GM12878 (cell line): Measurements from ENCODE around the gene KRTAP4-6. TPM values are rescaled to one million over a fixed set of nuclear protein-coding genes. Genes with fewer than 3 reads are reported as not detected.

Experiments
- ATAC-seq: fragments of 200-7000 bp; cut with Tn5 transposase; 3 replicates; pipeline ENCODE4 v1.9.1; 2020; ENCODE audit warnings: mild to moderate bottlenecking, moderate library complexity
- BruUV-seq: library from RNA; stranded (reverse); fragments of 400-500 nt; replicated peaks from 2 replicates; lab custom pipeline; 2021; lab: Mats Ljungman, UMichigan
- CTCF ChIA-PET: fragments of 300-600 bp; sonication (Branson Sonifier 250); formaldehyde crosslinking; extraction: SDS; loops from one replicate; lab custom pipeline; 2021; ENCODE audit warnings: inconsistent platforms; lab: Yijun Ruan, JAX
- POLR2A ChIA-PET: fragments of 350-600 bp; formaldehyde crosslinking; extraction: SDS; loops from one replicate; lab custom pipeline; 2021; ENCODE audit warnings: inconsistent platforms; lab: Charles Lee
- RAD21 ChIA-PET: fragments of 300-600 bp; sonication (Branson Sonifier 250); formaldehyde crosslinking; loops from one replicate; lab custom pipeline; 2023; ENCODE audit warnings: antibody characterized with exemption; ENCODE audit not compliant: unreplicated experiment; lab: Charles Lee
- SMC1A ChIA-PET: fragments of 300-600 bp; sonication (Branson Sonifier 250); formaldehyde crosslinking; loops from one replicate; lab custom pipeline; 2023; ENCODE audit not compliant: unreplicated experiment, uncharacterized antibody; lab: Charles Lee
- DNase-seq: peaks from one replicate; pipeline ENCODE4 v3.0.0-alpha.2; 2011; ENCODE audit warnings: low read depth, low spot score
- FAIRE-seq: peaks from 3 replicates; lab custom pipeline; 2011; peaks lifted over from hg19 to GRCh38; lab: Jason Lieb, UNC
- H2AFZ ChIP-seq: 2 replicates; pipeline ENCODE4 v1.6.0; 2011; ENCODE audit warnings: low read depth, low read length, control low read depth; ENCODE audit not compliant: control insufficient read depth
- H3K27ac ChIP-seq: 2 replicates; pipeline ENCODE4 v1.5.1; 2011; ENCODE audit warnings: control low read depth; ENCODE audit not compliant: control insufficient read depth, insufficient read depth
- H3K27me3 ChIP-seq, 2 experiments: replicated peaks in 1 of 2; 2 replicates each; pipeline versions ENCODE4 v1.6.0 to v1.6.1; 2011; ENCODE audit warnings: low read length in 1 of 2; ENCODE audit not compliant: control insufficient read depth in 2 of 2, insufficient read depth in 2 of 2
- H3K36me3 ChIP-seq, 2 experiments: 2 replicates each; pipeline ENCODE4 v1.5.1; 2011; ENCODE audit warnings: low read length in 1 of 2; ENCODE audit not compliant: control insufficient read depth in 2 of 2, insufficient read depth in 2 of 2
- H3K4me1 ChIP-seq: 2 replicates; pipeline ENCODE4 v1.6.1; 2011; ENCODE audit warnings: mild to moderate bottlenecking, low read length, moderate library complexity, mixed read lengths; ENCODE audit not compliant: control insufficient read depth, insufficient read depth
- H3K4me2 ChIP-seq: 2 replicates; pipeline ENCODE4 v1.6.0; 2011; ENCODE audit warnings: control low read depth; ENCODE audit not compliant: control insufficient read depth, insufficient read depth
- H3K4me3 ChIP-seq: fragments of 200-600 bp; sonication (generic); 2 replicates; pipeline ENCODE4 v1.5.1; 2016
- H3K79me2 ChIP-seq: 2 replicates; pipeline ENCODE4 v1.6.0; 2011; ENCODE audit warnings: low read length; ENCODE audit not compliant: control insufficient read depth, insufficient read depth
- H3K9ac ChIP-seq: 2 replicates; pipeline ENCODE4 v1.8.0; 2011; ENCODE audit warnings: low read length, control low read depth, mixed read lengths; ENCODE audit not compliant: control insufficient read depth, insufficient read depth
- H3K9me3 ChIP-seq: replicated peaks from 3 replicates; pipeline ENCODE4 v1.5.1; 2011; ENCODE audit warnings: mild to moderate bottlenecking, low read length; ENCODE audit not compliant: control insufficient read depth, insufficient read depth
- H4K20me1 ChIP-seq: 2 replicates; pipeline ENCODE4 v1.6.0; 2011; ENCODE audit not compliant: control insufficient read depth, insufficient read depth
- BACH1 ChIP-seq: fragments of 450-650 bp; IDR thresholded peaks from 2 replicates; pipeline ENCODE4 v1.6.1; 2017; ENCODE audit warnings: mild to moderate bottlenecking, borderline replicate concordance
- CHD2 ChIP-seq: IDR thresholded peaks from 2 replicates; pipeline ENCODE4 v1.6.1; 2011; ENCODE audit warnings: low read depth, low read length, improper control_type of control experiment, borderline replicate concordance
- CUX1 ChIP-seq: IDR thresholded peaks from 2 replicates; pipeline ENCODE4 v1.6.1; 2012; ENCODE audit warnings: improper control_type of control experiment, low read depth, low read length; ENCODE audit not compliant: insufficient replicate concordance
- ELK1 ChIP-seq: IDR thresholded peaks from 2 replicates; pipeline ENCODE4 v1.6.1; 2012; ENCODE audit warnings: low read depth, low read length, improper control_type of control experiment
- NFYB ChIP-seq: IDR thresholded peaks from 2 replicates; pipeline ENCODE4 v1.6.1; 2011; ENCODE audit warnings: low read depth, mild to moderate bottlenecking, low read length, improper control_type of control experiment, moderate library complexity; ENCODE audit not compliant: insufficient read depth
- RELA ChIP-seq: fragments of 450-650 bp; IDR thresholded peaks from 2 replicates; pipeline ENCODE4 v1.8.0; 2014; ENCODE audit warnings: borderline replicate concordance; ENCODE audit not compliant: partially characterized antibody
- WGBS: methylation state at CpG from one replicate; pipeline ENCODE4 v1.1.6; 2016; ENCODE audit warnings: low lambda C conversion rate; ENCODE audit not compliant: insufficient replicate concordance, insufficient coverage; ENCODE audit errors: missing lambda C conversion rate; 5-methylcytosine and 5-hydroxymethylcytosine counted together
- in situ Hi-C: fragments of 300-500 bp; cut with MboI; formaldehyde crosslinking; loops from 9 replicates; pipeline ENCODE4 v1.14.3; 2018; ENCODE audit warnings: mixed read lengths
- intact Hi-C: fragments of 100-400 bp; cut with micrococcal nuclease; formaldehyde crosslinking; loops from one replicate; pipeline ENCODE4 v1.14.2; 2022; ENCODE audit not compliant: unreplicated experiment
- polyA plus RNA-seq, 11 experiments: library from polyadenylated mRNA; depleted of rRNA in 4 of 11; unstranded in 6 of 11; stranded (reverse) in 5 of 11; fragments of >200 nt; fragmentation: Nextera tagmentation in 4 of 11; fragmentation: Illumina TruSeq in 1 of 11; extraction: Ambion mirVana in 4 of 11; extraction: Trizol in 1 of 11; gene quantifications; 1 replicate in 1 of 11; 2 replicates in 10 of 11; pipeline versions ENCODE4 v1.2.1 to v1.2.3, GENCODE V29; 2011 to 2016; ENCODE audit warnings: inconsistent platforms in 2 of 11, missing spikeins in 2 of 11, low read depth in 1 of 11
- total RNA-seq, 4 experiments: library from RNA; depleted of rRNA in 3 of 4; stranded (reverse); fragments of >200 nt in 3 of 4; fragmentation: Illumina TruSeq in 1 of 4; extraction: Trizol in 1 of 4; gene quantifications; 2 replicates each; pipeline versions ENCODE4 v1.2.1 to v1.2.3, GENCODE V29; 2013 to 2021

The KRTAP4-6 gene
- total and polyA plus RNA-seq, 10 of the 15 experiments (the other 5 are each of a cell fraction or from before 2014, with no cell fraction given): not detected

- FAIRE-seq: no peak
- H3K4me1 ChIP-seq: no peaks in the 10 kb centered on the region
- intact Hi-C loops: no loop called here
- no peak overlapping the region for H2AFZ ChIP-seq
- ChIA-PET CTCF (interaction anchor here (0.8 to 1.2 kb wide), 2 partner anchors 206 to 401 kb away, joined by 3 read pairs; no protein-coding TSS in a partner anchor), SMC1A (no interaction called here), POLR2A (no interaction called here), RAD21 (no interaction called here)
- H3K9me3 ChIP-seq: no peaks in the 10 kb centered on the region; the same call in 2 of the 3 replicates
- WGBS: 50% methylated on average over 2 of the region's 2 CpGs
- H3K27ac ChIP-seq: no peak overlapping the region
- in situ Hi-C loops: no loop called here
- H3K9ac ChIP-seq: no peak overlapping the region
- no peak for ATAC-seq
- BruUV-seq: no TSS peak
- H3K27me3 ChIP-seq: no peaks in the 10 kb centered on the region
- no peaks in the 10 kb centered on the region for H3K79me2 ChIP-seq
- DNase-seq: no peak
- no peaks in the 10 kb centered on the region for H3K36me3 ChIP-seq
- no peak for TF ChIP-seq NFYB
- TF ChIP-seq RELA: no peak
- H3K4me3 ChIP-seq: no peak overlapping the region
- H3K4me2 ChIP-seq: no peak overlapping the region
- no peaks in the 10 kb centered on the region for H4K20me1 ChIP-seq
Observed at GRCh38 chr17:41147531-41148204, 7.3 kb upstream of the KRTAP4-6 start.

- no peaks in the 10 kb centered on the region for H3K4me1 ChIP-seq
- H3K9ac ChIP-seq: no peak overlapping the region
- no peak overlapping the region for H3K4me3 ChIP-seq
- no peak for FAIRE-seq
- ChIA-PET RAD21 (no interaction called here), POLR2A (no interaction called here), CTCF (no interaction called here), SMC1A (no interaction called here)
- no peak for DNase-seq
- H2AFZ ChIP-seq: no peak overlapping the region
- no peaks in the 10 kb centered on the region for H3K36me3 ChIP-seq
- no peak overlapping the region for H3K4me2 ChIP-seq
- in situ Hi-C loops: no loop called here
- H4K20me1 ChIP-seq: no peaks in the 10 kb centered on the region
- no peak for TF ChIP-seq CUX1
- no peak for TF ChIP-seq ELK1
- no peak for TF ChIP-seq CHD2
- no peak for TF ChIP-seq BACH1
- BruUV-seq: no TSS peak
- no peak overlapping the region for H3K27ac ChIP-seq
- no peaks in the 10 kb centered on the region for H3K27me3 ChIP-seq
- H3K9me3 ChIP-seq: no peaks in the 10 kb centered on the region; the same call in 1 of the 3 replicates
- no peak for ATAC-seq
- 1% methylated on average over 2 of the region's 2 CpGs for WGBS
- H3K79me2 ChIP-seq: no peaks in the 10 kb centered on the region
- intact Hi-C loops: no loop called here
Observed at GRCh38 chr17:41145261-41145660, 4.9 kb upstream of the KRTAP4-6 start.
